Stimulated activated CD4-positive, alpha-beta T cell treated with anti-CD3 and anti-CD28 coated beads, Interleukin-4, amount 100 ng/mL, for 4 hours (primary cell): ENCODE results near the gene ELMO1.

Experiments used
- DNase-seq, 2 experiments: peaks; one replicate each; pipeline ENCODE4 v3.0.0-alpha.2; 2020

The ELMO1 gene

GRCh38 chr7:37467002-37467401 is 18.3 kb upstream of the ELMO1 start:
- DNase-seq, result no peak

- DNase-seq, result no peak
Measured at GRCh38 chr7:37462138-37462537, 13.5 kb upstream of the ELMO1 start.

GRCh38 chr7:37455081-37455480 is 6.4 kb upstream of the ELMO1 start:
- DNase-seq, result no peak

GRCh38 chr7:37452346-37452745 is 3.7 kb upstream of the ELMO1 start:
- no peak for DNase-seq

- no peak for DNase-seq
Measured at GRCh38 chr7:37450035-37450434, 1.4 kb upstream of the ELMO1 start.

GRCh38 chr7:37449621-37450020 is 957 bp upstream of the ELMO1 start:
- no peak for DNase-seq

DNA sequence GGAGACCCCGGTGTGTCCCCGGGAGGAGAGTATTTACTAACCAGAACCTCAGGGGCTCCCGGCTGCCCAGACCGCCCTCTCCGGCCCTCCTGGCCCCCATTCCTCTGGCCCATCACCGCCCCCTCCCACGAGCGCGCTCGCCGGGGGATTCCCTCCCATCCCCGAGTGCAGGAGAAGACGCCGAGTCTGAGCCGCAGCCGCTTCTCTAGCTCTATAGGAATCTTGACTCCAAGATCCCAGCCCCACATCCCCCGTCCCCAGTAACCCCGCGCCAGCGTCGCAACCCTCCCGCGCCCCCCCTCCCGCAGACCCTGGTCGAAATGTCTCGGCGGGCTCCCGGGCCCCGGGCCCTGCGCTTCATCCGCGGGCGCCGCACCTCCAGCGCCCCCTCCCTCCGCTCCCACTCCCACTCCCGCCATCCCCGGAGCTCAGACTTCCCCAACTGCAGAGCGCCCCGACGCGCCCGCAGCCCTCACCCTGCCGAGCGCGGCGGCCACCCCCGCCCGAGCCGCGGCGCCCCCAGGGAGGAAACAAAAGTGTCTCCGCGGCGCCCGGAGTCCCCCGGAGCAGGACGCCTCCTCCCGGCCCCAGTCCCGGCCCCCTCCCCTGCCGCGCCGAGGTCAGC is 541 bp downstream of the ELMO1 start:
- peak; percentile 42 to 53 for DNase-seq

- DNase-seq, result no peak
Measured at GRCh38 chr7:37446371-37446770, 2.3 kb downstream of the ELMO1 start.

DNA sequence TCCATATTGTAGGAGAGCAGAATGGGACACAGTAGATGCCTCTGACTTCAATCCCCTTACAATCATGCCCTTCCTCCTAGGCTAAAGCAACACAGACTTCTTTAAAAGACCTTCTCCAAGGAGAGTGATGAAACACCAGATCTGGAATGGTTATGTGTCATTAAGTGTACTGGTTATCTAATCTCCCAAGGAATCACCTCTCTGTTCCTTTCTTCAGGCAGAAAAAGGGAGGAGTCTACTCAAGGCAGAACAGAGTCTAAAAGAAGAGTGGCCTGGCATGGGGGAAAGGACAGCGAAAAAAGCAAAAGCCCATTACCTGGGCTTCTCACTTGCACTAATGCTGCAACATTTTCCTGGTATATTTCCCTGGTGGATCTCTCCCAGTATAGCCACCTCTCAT is 2.9 kb downstream of the ELMO1 start:
- no peak for DNase-seq

DNA sequence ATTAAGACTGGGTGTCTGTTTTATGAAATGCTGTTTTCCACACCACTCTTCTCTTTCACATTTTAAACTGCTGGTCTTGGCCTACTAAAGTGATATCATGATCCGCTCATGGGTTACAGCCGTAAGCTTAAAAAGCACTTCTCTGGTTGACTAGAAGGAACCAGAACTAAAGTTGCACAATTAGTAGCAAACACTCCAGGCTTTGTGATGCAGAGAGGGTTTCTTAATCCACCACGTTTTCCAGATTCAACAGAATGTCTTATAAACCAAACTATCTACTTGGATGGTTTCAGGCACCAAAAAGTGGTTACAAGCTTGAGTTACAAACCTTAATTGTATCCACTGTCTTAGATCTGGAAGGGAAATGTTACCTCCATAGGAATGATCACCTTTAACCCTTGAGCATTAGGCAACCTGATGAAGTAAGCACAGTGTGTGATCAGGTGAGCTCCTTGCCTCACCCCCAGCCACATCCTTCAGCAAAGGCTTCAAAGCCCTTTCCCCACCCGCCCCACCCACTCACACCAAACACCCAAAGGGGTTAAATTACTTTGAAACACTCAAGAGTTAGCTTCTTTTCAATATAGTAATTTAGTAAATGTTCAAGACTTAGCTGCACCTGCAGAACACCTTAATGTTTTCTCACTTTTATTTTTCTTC is 3.5 kb downstream of the ELMO1 start:
- DNase-seq, result no peak

GRCh38 chr7:37443627-37444026 is 5.0 kb downstream of the ELMO1 start:
- DNase-seq, result no peak

DNA sequence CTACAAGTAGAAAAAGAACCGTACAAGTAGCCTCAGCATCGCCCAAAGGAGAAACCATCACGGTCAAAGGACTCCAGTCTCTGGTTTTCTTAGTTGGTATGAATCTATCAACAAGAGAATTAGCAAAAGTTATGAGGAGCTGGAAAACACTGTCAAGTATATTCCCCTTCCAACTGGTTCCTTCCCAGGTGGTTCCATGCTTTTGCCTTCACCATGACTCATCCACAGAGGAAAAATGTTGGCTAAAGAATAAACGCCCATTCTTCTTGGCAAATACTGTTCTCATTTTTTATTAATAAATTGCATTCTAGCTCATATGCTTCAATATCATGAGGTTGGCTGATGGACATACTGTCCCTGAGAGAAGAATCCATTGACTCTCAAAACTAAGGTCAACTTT is 6.4 kb downstream of the ELMO1 start:
- no peak for DNase-seq

DNA sequence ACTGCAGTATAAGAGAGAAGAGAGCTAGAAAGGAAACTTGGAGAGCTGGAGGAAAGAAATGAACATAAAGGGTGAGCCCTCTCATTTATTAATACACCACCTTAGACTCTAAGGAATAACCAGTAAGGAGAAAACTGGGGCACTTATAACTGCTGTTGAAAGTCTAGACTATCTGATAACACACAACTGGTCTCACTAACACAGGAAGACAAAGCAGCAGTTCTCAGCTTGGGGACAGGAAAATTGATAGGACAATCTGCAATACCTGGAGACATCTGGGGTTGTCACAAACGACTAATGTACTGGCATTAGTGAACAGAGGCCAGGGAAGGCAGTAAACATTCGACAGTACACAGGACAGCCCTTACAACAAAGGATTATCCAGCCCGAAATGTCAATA is 6.8 kb downstream of the ELMO1 start:
- no peak for DNase-seq

DNA sequence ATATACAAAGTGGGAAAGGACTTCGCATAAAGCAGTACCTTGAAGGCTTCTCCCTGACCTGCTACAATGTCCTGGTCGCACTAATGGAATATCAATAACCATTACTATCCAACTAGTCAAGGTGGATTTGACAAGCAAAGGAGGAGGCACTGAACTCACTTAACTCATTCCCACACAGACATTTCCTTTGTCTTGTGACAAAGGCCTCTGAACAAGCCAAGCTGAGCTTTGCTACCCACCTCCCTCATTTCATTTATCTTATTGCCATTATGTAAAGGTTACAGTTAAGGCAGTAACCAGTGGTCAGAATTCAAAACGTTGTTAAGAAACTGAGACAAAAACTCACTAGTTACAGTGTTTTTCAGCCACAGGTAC is 7.3 kb downstream of the ELMO1 start:
- DNase-seq, result no peak

- DNase-seq, result peak; percentile 5 to 47
Measured at GRCh38 chr7:37440738-37441385, 7.8 kb downstream of the ELMO1 start.

DNA sequence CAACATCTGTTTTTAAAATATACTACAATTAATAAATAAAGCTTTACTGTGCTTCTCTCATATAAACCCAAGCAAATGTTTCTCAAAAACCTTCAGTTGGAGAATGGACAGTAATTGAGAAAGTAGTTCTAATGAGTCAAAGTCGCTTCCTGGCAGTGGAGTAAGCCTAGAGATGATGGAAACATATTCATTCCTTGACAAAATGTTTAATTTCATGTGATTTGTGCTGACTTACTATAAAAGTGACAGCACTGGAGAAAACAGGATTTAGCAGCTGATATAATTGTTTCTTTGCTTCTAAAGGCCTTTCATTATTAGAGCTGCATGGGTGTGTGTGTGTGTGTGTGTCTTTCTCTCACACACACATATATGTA is 9.0 kb downstream of the ELMO1 start:
- DNase-seq, result no peak

GRCh38 chr7:37438906-37439652 is 9.6 kb downstream of the ELMO1 start:
- no peak for DNase-seq

DNA sequence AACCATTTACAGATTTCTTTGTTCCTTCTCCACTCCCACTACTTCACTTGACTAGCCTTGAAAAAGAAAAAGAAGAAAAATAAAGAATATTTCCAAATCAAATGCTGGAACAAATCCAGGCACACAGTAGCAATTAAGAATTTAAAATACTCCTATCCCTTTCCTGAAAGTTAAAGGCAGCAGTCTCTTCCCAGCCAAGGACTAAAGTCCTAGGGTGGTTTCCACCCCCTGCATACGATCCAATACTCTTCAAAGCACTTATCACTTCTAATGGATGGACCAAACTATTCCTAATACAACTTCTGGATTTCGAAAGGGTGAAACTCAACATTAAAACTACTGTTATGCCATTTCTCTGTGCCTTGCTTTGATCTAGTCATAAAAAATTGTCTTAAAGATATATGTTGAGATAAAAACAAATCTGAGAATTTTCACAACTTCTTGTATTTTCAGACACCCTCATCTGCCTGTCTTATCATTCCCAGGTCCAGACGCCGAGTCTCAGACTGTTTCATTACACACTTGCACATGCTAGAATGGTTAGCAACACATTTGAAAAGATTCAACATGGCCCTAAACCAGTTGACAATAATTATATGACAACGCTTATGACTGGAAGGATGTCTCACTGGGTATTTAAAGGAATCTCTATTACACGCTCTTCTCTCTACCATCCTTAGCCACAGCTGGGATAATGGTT is 13.4 kb downstream of the ELMO1 start:
- DNase-seq, result no peak

GRCh38 chr7:37434529-37434928 is 14.1 kb downstream of the ELMO1 start:
- no peak for DNase-seq

GRCh38 chr7:37433166-37433565 is 15.5 kb downstream of the ELMO1 start:
- no peak for DNase-seq

GRCh38 chr7:37432281-37432920 is 16.3 kb downstream of the ELMO1 start:
- DNase-seq, result peak in 1 of 2 experiments; percentile 36

DNA sequence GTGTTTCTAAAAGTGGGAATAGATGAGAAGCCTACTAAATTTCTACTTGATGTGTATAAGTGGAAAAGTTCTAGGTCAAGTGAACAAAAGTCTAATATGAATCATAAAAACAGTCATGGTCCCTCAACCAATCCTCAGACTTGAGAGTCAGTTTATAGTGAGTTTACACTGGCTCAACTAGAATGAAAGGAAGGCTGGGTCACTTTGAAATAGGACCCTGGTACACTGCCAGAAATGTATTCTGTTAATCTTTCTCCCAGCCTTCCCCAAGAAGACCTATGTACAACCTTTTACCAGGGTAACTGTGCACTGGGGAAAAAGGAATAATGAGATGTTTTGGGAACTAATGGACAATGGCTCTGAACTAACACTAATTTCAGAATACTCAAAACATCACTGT is 17.3 kb downstream of the ELMO1 start:
- no peak for DNase-seq

- DNase-seq, result no peak
Measured at GRCh38 chr7:37430640-37431039, 18.0 kb downstream of the ELMO1 start.
